Motor neuron (in vitro differentiated cells): Measurements from ENCODE around the gene PPIP5K2. TPM values are rescaled to one million over a fixed set of nuclear protein-coding genes. Genes with fewer than 3 reads are reported as not detected.

Experiments used
- ATAC-seq, 8 experiments: fragments of 200-7000 bp; cut with Tn5 transposase; replicated peaks in 6 of 8; 2 replicates each; pipeline ENCODE4 v1.8.0; 2021; ENCODE audit warnings: mild to moderate bottlenecking in 8 of 8, moderate library complexity in 8 of 8
- H3K27ac ChIP-seq, 2 donors: fragments of 250-450 bp; sonication (Bioruptor Pico); 2 replicates each; pipeline ENCODE4 v1.9.0; 2021; ENCODE audit warnings: antibody characterized with exemption in 2 of 2, mild to moderate bottlenecking in 2 of 2, moderate library complexity in 1 of 2
- H3K4me1 ChIP-seq, 2 donors: fragments of 250-450 bp; sonication (Bioruptor Pico); replicated peaks in 1 of 2; 2 replicates each; pipeline ENCODE4 v1.6.1; 2021; ENCODE audit warnings: antibody characterized with exemption in 2 of 2, mild to moderate bottlenecking in 2 of 2, moderate library complexity in 1 of 2
- H3K4me3 ChIP-seq, 5 donors: fragments of 250-450 bp; sonication (Bioruptor Pico); 2 replicates each; pipeline ENCODE4 v1.9.0; 2021; ENCODE audit warnings: antibody characterized with exemption in 5 of 5, mild to moderate bottlenecking in 5 of 5, moderate library complexity in 4 of 5
- WGBS, 10 experiments: fragments of 450-650 bp; shearing (Covaris generic); methylation state at CpG; one replicate each; pipeline ENCODE4 v1.0.0; 2022; 5-methylcytosine and 5-hydroxymethylcytosine counted together
- in situ Hi-C, 9 experiments: fragments of 400-800 bp; cut with MboI; loops; one replicate each; pipeline ENCODE4 v1.15.0; 2021; ENCODE audit warnings: low sequenced_read_pairs in 9 of 9, low pct_unique_long_range_greater_than_20kb in 2 of 9; ENCODE audit not compliant: unreplicated experiment in 9 of 9
- total RNA-seq, 8 experiments: library from RNA; unstranded; fragments of 300-600 nt; gene quantifications; 2 replicates each; pipeline versions ENCODE4 v1.2.3 to v1.2.4, GENCODE V29; 2022

PPIP5K2 gene
- total RNA-seq, 8 experiments from 2014 or later, result 36.2 to 54.5 (median 50.6) TPM

GRCh38 chr5:103108086-103108485, 12.0 kb upstream of the PPIP5K2 start:
- no peaks in the 10 kb centered on the region for H3K4me1 ChIP-seq
- H3K27ac ChIP-seq, result no peak overlapping the region
- in situ Hi-C loops, result no loop called here
- no peak overlapping the region for H3K4me3 ChIP-seq
- no peak for ATAC-seq
- WGBS, 10 experiments, result 0 to 100% (median 78%) methylated on average over 1 to 2 of the region's 2 CpGs; no CpG with 5 or more reads in 1 of the 10 experiments

- H3K27ac ChIP-seq, result no peak overlapping the region
- no peaks in the 10 kb centered on the region for H3K4me1 ChIP-seq
- 17 to 69% (median 50%) methylated on average over 1 of the region's 1 CpG; no CpG with 5 or more reads in 2 of the 10 experiments for WGBS, 10 experiments
- in situ Hi-C loops, result no loop called here
- peak in 1 of 8 experiments; percentile 29 for ATAC-seq
- no peak overlapping the region for H3K4me3 ChIP-seq
Observed at GRCh38 chr5:103109277-103109676, 10.8 kb upstream of the PPIP5K2 start.

- WGBS, 10 experiments, result 86 to 100% (median 100%) methylated on average over 1 to 2 of the region's 2 CpGs
- ATAC-seq, result no peak
- no peak overlapping the region for H3K27ac ChIP-seq
- H3K4me1 ChIP-seq, result no peaks in the 10 kb centered on the region
- in situ Hi-C loops, result no loop called here
- H3K4me3 ChIP-seq, result no peak overlapping the region
Observed at GRCh38 chr5:103110403-103110802, 9.7 kb upstream of the PPIP5K2 start.

GRCh38 chr5:103111468-103111867, 8.6 kb upstream of the PPIP5K2 start:
- no peak for ATAC-seq
- 38 to 100% (median 86%) methylated on average over 1 to 2 of the region's 2 CpGs for WGBS, 10 experiments
- H3K27ac ChIP-seq, result no peak overlapping the region
- in situ Hi-C loops, result no loop called here
- no peak overlapping the region for H3K4me3 ChIP-seq
- H3K4me1 ChIP-seq, result no peaks in the 10 kb centered on the region

- Histone ChIP-seq H3K4me3 (no peak overlapping the region), H3K4me1 (peaks cover 0 to under 1% of the 10 kb centered on the region in 2 donors), H3K27ac (no peak overlapping the region)
- ATAC-seq, result no peak
- WGBS, 10 experiments, result 50 to 100% (median 94%) methylated on average over 1 to 2 of the region's 2 CpGs; no CpG with 5 or more reads in 3 of the 10 experiments
- in situ Hi-C loops, result no loop called here
Observed at GRCh38 chr5:103112910-103113309, 7.2 kb upstream of the PPIP5K2 start.

- ATAC-seq, result no peak
- peaks cover 0 to 9% of the 10 kb centered on the region in 2 donors for H3K4me1 ChIP-seq
- H3K4me3 ChIP-seq, result no peak overlapping the region
- 60 to 100% (median 100%) methylated on average over 1 to 2 of the region's 2 CpGs; no CpG with 5 or more reads in 1 of the 10 experiments for WGBS, 10 experiments
- in situ Hi-C loops, result no loop called here
- no peak overlapping the region for H3K27ac ChIP-seq
Observed at GRCh38 chr5:103114440-103114839, 5.7 kb upstream of the PPIP5K2 start.

GRCh38 chr5:103117471-103117991, 2.6 kb upstream of the PPIP5K2 start:
- no peak for ATAC-seq
- 42 to 100% (median 93%) methylated on average over 2 to 4 of the region's 4 CpGs; no CpG with 5 or more reads in 2 of the 10 experiments for WGBS, 10 experiments
- Histone ChIP-seq H3K4me3 (no peak overlapping the region), H3K4me1 (peaks cover 0 to 20% of the 10 kb centered on the region in 2 donors), H3K27ac (no peak overlapping the region)
- in situ Hi-C loops, result no loop called here

GRCh38 chr5:103119070-103119764, 884 bp upstream of the PPIP5K2 start:
- H3K4me3 ChIP-seq, result peak overlapping the region; percentile 52 to 83 (median 74)
- 0 to 3% (median 0%) methylated on average over 4 to 14 of the region's 15 CpGs for WGBS, 10 experiments
- H3K27ac ChIP-seq, result peak overlapping the region; percentile 92 to 94
- peaks cover 0 to 24% of the 10 kb centered on the region in 2 donors for H3K4me1 ChIP-seq
- ATAC-seq, result peak in 1 of 8 experiments; percentile 1
- in situ Hi-C loops, result no loop called here

- Histone ChIP-seq H3K4me1 (peaks cover 0 to 24% of the 10 kb centered on the region in 2 donors), H3K27ac (peak overlapping the region; percentile 76 to 79), H3K4me3 (peak overlapping the region; percentile 52 to 83 (median 74))
- WGBS, 10 experiments, result 0 to 14% (median 0%) methylated on average over 1 to 14 of the region's 17 CpGs; no CpG with 5 or more reads in 2 of the 10 experiments
- in situ Hi-C loops, result no loop called here
- peak in 4 of 8 experiments; percentile 0 to 1 (median 0) for ATAC-seq
Observed at GRCh38 chr5:103120607-103121200, 603 bp downstream of the PPIP5K2 start.

GRCh38 chr5:103122242-103122641, 2.1 kb downstream of the PPIP5K2 start:
- 44 to 100% (median 71%) methylated on average over 1 to 3 of the region's 3 CpGs for WGBS, 10 experiments
- no peak for ATAC-seq
- peak overlapping the region in 2 of 5 donors; percentile 74 to 83 for H3K4me3 ChIP-seq
- in situ Hi-C loops, result no loop called here
- no peak overlapping the region for H3K27ac ChIP-seq
- peaks cover 0 to 24% of the 10 kb centered on the region in 2 donors for H3K4me1 ChIP-seq

- whole genome bisulfite sequencing, 10 experiments, result 89 to 100% (median 97%) methylated on average over 1 to 5 of the region's 5 CpGs; no CpG with 5 or more reads in 1 of the 10 experiments
- Histone ChIP-seq H3K4me3 (no peak overlapping the region), H3K4me1 (peaks cover 0 to 14% of the 10 kb centered on the region in 2 donors), H3K27ac (no peak overlapping the region)
- no peak for ATAC-seq
- in situ Hi-C loops, result loop anchor here in 1 of 9 experiments (25.0 kb wide), 1 partner anchor 539 kb away; no protein-coding TSS in a partner anchor
Observed at GRCh38 chr5:103126557-103126956, 6.5 kb downstream of the PPIP5K2 start.

- H3K27ac ChIP-seq, result no peak overlapping the region
- no peak overlapping the region for H3K4me3 ChIP-seq
- ATAC-seq, result no peak
- WGBS, 10 experiments, result 80 to 100% (median 100%) methylated on average over 1 to 2 of the region's 2 CpGs; no CpG with 5 or more reads in 1 of the 10 experiments
- H3K4me1 ChIP-seq, result peaks cover 0 to 6% of the 10 kb centered on the region in 2 donors
- in situ Hi-C loops, result loop anchor here in 1 of 9 experiments (25.0 kb wide), 1 partner anchor 540 kb away; no protein-coding TSS in a partner anchor
Observed at GRCh38 chr5:103127292-103127817, 7.3 kb downstream of the PPIP5K2 start.

- in situ Hi-C loops, result loop anchor here in 1 of 9 experiments (25.0 kb wide), 1 partner anchor 541 kb away; no protein-coding TSS in a partner anchor
Observed at GRCh38 chr5:103128202-103128601, 8.1 kb downstream of the PPIP5K2 start.

More at GRCh38 chr5:103128202-103128601, 8.1 kb downstream of the PPIP5K2 start:
- no peak overlapping the region for H3K4me3 ChIP-seq
- no peaks in the 10 kb centered on the region for H3K4me1 ChIP-seq
- H3K27ac ChIP-seq, result no peak overlapping the region
- no peak for ATAC-seq
